HepG2 (cell line): ENCODE results near the gene KRI1. TPM values are rescaled to one million over a fixed set of nuclear protein-coding genes. Genes with fewer than 3 reads are reported as not detected.

Experiments used
- ETV6 ChIP-seq: sonication (generic); formaldehyde crosslinking; conservative IDR thresholded peaks from 2 replicates; pipeline ENCODE4 v1.4.0; 2020; ENCODE audit warnings: missing genetic modification reagents
- FOXK2 ChIP-seq: fragments of 450-650 bp; IDR thresholded peaks from 2 replicates; pipeline ENCODE4 v1.6.1; 2016
- GLMP ChIP-seq: sonication (generic); formaldehyde crosslinking; IDR thresholded peaks from 2 replicates; pipeline ENCODE4 v1.9.0; 2021; ENCODE audit warnings: missing genetic modification reagents, mild to moderate bottlenecking, borderline replicate concordance
- HCFC1 ChIP-seq: fragments of 150-350 bp; IDR thresholded peaks from 2 replicates; pipeline ENCODE4 v1.6.1; 2014; ENCODE audit warnings: low read depth, low read length
- RXRB ChIP-seq: IDR thresholded peaks from 2 replicates; pipeline ENCODE4 v1.6.1; 2016; ENCODE audit warnings: borderline replicate concordance, missing genetic modification reagents, missing compliant biosample characterization
- SAFB2 ChIP-seq: sonication (generic); formaldehyde crosslinking; IDR thresholded peaks from 2 replicates; pipeline ENCODE4 v1.5.1; 2020; ENCODE audit warnings: missing genetic modification reagents, low read depth, mild to moderate bottlenecking, borderline replicate concordance
- SMC3 ChIP-seq: IDR thresholded peaks from 2 replicates; pipeline ENCODE4 v1.6.1; 2011; ENCODE audit warnings: low read length, improper control_type of control experiment
- THRA ChIP-seq: sonication (generic); formaldehyde crosslinking; IDR thresholded peaks from 2 replicates; pipeline ENCODE4 v1.4.0; 2020; ENCODE audit warnings: missing genetic modification reagents, borderline replicate concordance
- WIZ ChIP-seq: sonication (generic); formaldehyde crosslinking; IDR thresholded peaks from 2 replicates; pipeline ENCODE4 v1.5.1; 2020; ENCODE audit warnings: mild to moderate bottlenecking, missing genetic modification reagents
- ZBTB34 ChIP-seq: sonication (generic); formaldehyde crosslinking; IDR thresholded peaks from 2 replicates; pipeline ENCODE4 v1.8.0; 2022; ENCODE audit warnings: mild to moderate bottlenecking, missing genetic modification reagents
- ZBTB43 ChIP-seq: sonication (generic); formaldehyde crosslinking; conservative IDR thresholded peaks from 2 replicates; pipeline ENCODE4 v1.4.0; 2020; ENCODE audit warnings: missing genetic modification reagents
- ZHX2 ChIP-seq, 2 experiments: sonication (generic) in 1 of 2; formaldehyde crosslinking in 1 of 2; IDR thresholded peaks; 2 replicates each; pipeline versions ENCODE4 v1.6.1 to v1.9.0; 2014 to 2022; ENCODE audit warnings: antibody characterized with exemption in 1 of 2, borderline replicate concordance in 1 of 2, inconsistent platforms in 1 of 2, low read depth in 1 of 2, missing genetic modification reagents in 1 of 2
- ZNF234 ChIP-seq: sonication (generic); formaldehyde crosslinking; conservative IDR thresholded peaks from 2 replicates; pipeline ENCODE4 v1.5.1; 2020; ENCODE audit warnings: mild to moderate bottlenecking, missing genetic modification reagents
- ZNF256 ChIP-seq: sonication (generic); formaldehyde crosslinking; conservative IDR thresholded peaks from 2 replicates; pipeline ENCODE4 v1.4.0; 2020; ENCODE audit warnings: missing genetic modification reagents
- ZNF547 ChIP-seq: sonication (generic); formaldehyde crosslinking; IDR thresholded peaks from 2 replicates; pipeline ENCODE4 v1.5.1; 2020; ENCODE audit warnings: mild to moderate bottlenecking, missing genetic modification reagents
- ZNF552 ChIP-seq: sonication (generic); formaldehyde crosslinking; IDR thresholded peaks from 2 replicates; pipeline ENCODE4 v1.9.0; 2022; ENCODE audit warnings: missing genetic modification reagents, mild to moderate bottlenecking, borderline replicate concordance
- ZNF619 ChIP-seq: sonication (generic); formaldehyde crosslinking; IDR thresholded peaks from 2 replicates; pipeline ENCODE4 v1.4.0; 2020; ENCODE audit warnings: mild to moderate bottlenecking, missing genetic modification reagents
- polyA plus RNA-seq, 8 experiments: library from polyadenylated mRNA; depleted of rRNA in 3 of 8; stranded (reverse) in 7 of 8; unstranded in 1 of 8; fragments of >200 nt; fragmentation: Illumina TruSeq in 4 of 8; extraction: Trizol in 4 of 8; gene quantifications; 2 replicates each; pipeline versions ENCODE4 v1.2.1 to v1.2.3, GENCODE V29; 2011 to 2016; ENCODE audit warnings: low read depth in 4 of 8, missing spikeins in 1 of 8, mixed read lengths in 1 of 8; ENCODE audit not compliant: insufficient read depth in 1 of 8
- total RNA-seq, 5 experiments: library from RNA; depleted of rRNA; stranded (reverse); fragments of >200 nt; fragmentation: Illumina TruSeq; extraction: Trizol; gene quantifications; 2 replicates each; pipeline ENCODE4 v1.2.3, GENCODE V29; 2016; ENCODE audit warnings: low read depth in 1 of 5

Gene KRI1
- total and polyA plus RNA-seq, 2 of the 13 experiments (the other 11 are each of a cell fraction or from before 2014, with no cell fraction given): 9.1 to 11.7 TPM

GRCh38 chr19:10565567-10566407 lies at the start of gene KRI1 (continued):
- TF ChIP-seq GLMP (CRISPR knock-in tag): no peak
- peak; percentile 88 for TF ChIP-seq SAFB2
- TF ChIP-seq ZNF552 (CRISPR knock-in tag): peak; percentile 90
- peak; percentile 86 for TF ChIP-seq ZBTB43 (CRISPR knock-in tag)
- TF ChIP-seq RXRB (CRISPR knock-in tag): peak; percentile 73
- no peak for TF ChIP-seq FOXK2
- no peak for TF ChIP-seq SMC3
- TF ChIP-seq ZBTB34: no peak
- TF ChIP-seq ZNF234 (CRISPR knock-in tag): 0 out of 2 replicates have a peak, but pooled peaks have one; percentile 55
- TF ChIP-seq ZHX2 (IDR thresholded peaks at IDR 0.05; ENCODE audit: low read depth): peak; percentile 70
- TF ChIP-seq ZHX2 (CRISPR knock-in tag; IDR thresholded peaks at IDR 0.05; ENCODE audit: borderline replicate concordance): peak; percentile 77; the same call in 1 of the 2 replicates
- TF ChIP-seq ZNF619 (CRISPR knock-in tag): peak; percentile 34; the same call in 1 of the 2 replicates
- TF ChIP-seq WIZ: 0 out of 2 replicates have a peak, but pooled peaks have one; percentile 30
- peak; percentile 96 for TF ChIP-seq ZNF547
- peak; percentile 81 for TF ChIP-seq THRA
- TF ChIP-seq ETV6 (CRISPR knock-in tag): 0 out of 2 replicates have a peak, but pooled peaks have one; percentile 79
- TF ChIP-seq ZNF256: no peak
- TF ChIP-seq HCFC1: 0 out of 2 replicates have a peak, but pooled peaks have one; percentile 14
